Uterus (tissue), 4 donors: ENCODE results near the gene HHAT. TPM values are rescaled to one million over a fixed set of nuclear protein-coding genes. Genes with fewer than 3 reads are reported as not detected.

Experiments
- DNase-seq, 2 donors: peaks; one replicate each; pipeline ENCODE4 v3.0.0-alpha.2; 2019 to 2020
- H3K27ac ChIP-seq, 2 donors: fragments of 200-600 bp; sonication (generic); 1 replicate in 1 of 2; 2 replicates in 1 of 2; pipeline ENCODE4 v1.5.1; 2016 to 2018
- H3K27me3 ChIP-seq, 2 donors: fragments of 200-600 bp; sonication (generic); one replicate each; pipeline ENCODE4 v1.5.1; 2018 to 2019; ENCODE audit warnings: control low read depth in 1 of 2
- H3K36me3 ChIP-seq, 2 donors: fragments of 200-600 bp; sonication (generic); one replicate each; pipeline ENCODE4 v1.5.1; 2019; ENCODE audit warnings: control low read depth in 1 of 2
- H3K4me1 ChIP-seq, 2 donors: fragments of 200-600 bp; sonication (generic); one replicate each; pipeline ENCODE4 v1.5.1; 2018 to 2019; ENCODE audit warnings: control low read depth in 1 of 2
- H3K4me3 ChIP-seq, 2 donors: fragments of 200-600 bp; sonication (generic); 1 replicate in 1 of 2; 2 replicates in 1 of 2; pipeline ENCODE4 v1.5.1; 2018 to 2019; ENCODE audit warnings: mild to moderate bottlenecking in 1 of 2
- H3K9me3 ChIP-seq, 2 donors: fragments of 200-600 bp; sonication (generic); one replicate each; pipeline ENCODE4 v1.5.1; 2019; ENCODE audit warnings: control low read depth in 1 of 2
- POLR2A ChIP-seq, 2 donors: fragments of 450-650 bp; IDR thresholded peaks; one replicate each; pipeline ENCODE4 v1.6.1; 2016; ENCODE audit warnings: antibody characterized with exemption in 2 of 2, mild to moderate bottlenecking in 1 of 2, moderate library complexity in 1 of 2
- intact Hi-C: fragments of 100-400 bp; cut with DNase I; formaldehyde crosslinking; loops from one replicate; pipeline ENCODE4 v1.15.1; 2023; ENCODE audit warnings: low total_unique reads
- total RNA-seq, 4 donors: library from RNA; depleted of rRNA in 3 of 4; stranded (reverse); fragments of >200 nt in 3 of 4; gene quantifications; one replicate each; pipeline versions ENCODE4 v1.1.0 to v1.2.4, GENCODE V29; 2014 to 2023
- TF ChIP-seq, protein P1 (sequence below), 4 experiments: fragments of 200-600 bp in 2 of 4; fragments of 450-650 bp in 2 of 4; sonication (generic) in 2 of 4; IDR thresholded peaks; one replicate each; pipeline ENCODE4 v1.5.1; 2016 to 2019; ENCODE audit warnings: antibody characterized with exemption in 4 of 4, mild to moderate bottlenecking in 2 of 4, moderate library complexity in 1 of 4
- donor health status: DM: yes; HTN: yes; CAD: no.

Gene HHAT
- total RNA-seq, 4 donors from 2014 or later: 0.88 to 10.9 (median 3.4) TPM

GRCh38 chr1:210298296-210298695 lies 30.4 kb upstream of the HHAT start:
- Histone ChIP-seq H3K27ac (no peak overlapping the region), H3K27me3 (no peaks in the 10 kb centered on the region), H3K9me3 (no peaks in the 10 kb centered on the region), H3K36me3 (no peaks in the 10 kb centered on the region), H3K4me1 (peaks cover 0 to 17% of the 10 kb centered on the region in 2 donors), H3K4me3 (no peak overlapping the region)
- TF ChIP-seq, protein P1, sequence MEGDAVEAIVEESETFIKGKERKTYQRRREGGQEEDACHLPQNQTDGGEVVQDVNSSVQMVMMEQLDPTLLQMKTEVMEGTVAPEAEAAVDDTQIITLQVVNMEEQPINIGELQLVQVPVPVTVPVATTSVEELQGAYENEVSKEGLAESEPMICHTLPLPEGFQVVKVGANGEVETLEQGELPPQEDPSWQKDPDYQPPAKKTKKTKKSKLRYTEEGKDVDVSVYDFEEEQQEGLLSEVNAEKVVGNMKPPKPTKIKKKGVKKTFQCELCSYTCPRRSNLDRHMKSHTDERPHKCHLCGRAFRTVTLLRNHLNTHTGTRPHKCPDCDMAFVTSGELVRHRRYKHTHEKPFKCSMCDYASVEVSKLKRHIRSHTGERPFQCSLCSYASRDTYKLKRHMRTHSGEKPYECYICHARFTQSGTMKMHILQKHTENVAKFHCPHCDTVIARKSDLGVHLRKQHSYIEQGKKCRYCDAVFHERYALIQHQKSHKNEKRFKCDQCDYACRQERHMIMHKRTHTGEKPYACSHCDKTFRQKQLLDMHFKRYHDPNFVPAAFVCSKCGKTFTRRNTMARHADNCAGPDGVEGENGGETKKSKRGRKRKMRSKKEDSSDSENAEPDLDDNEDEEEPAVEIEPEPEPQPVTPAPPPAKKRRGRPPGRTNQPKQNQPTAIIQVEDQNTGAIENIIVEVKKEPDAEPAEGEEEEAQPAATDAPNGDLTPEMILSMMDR (IDR thresholded peaks at IDR 0.05): no peak
- TF ChIP-seq POLR2A (IDR thresholded peaks at IDR 0.05): no peak
- intact Hi-C loops: no loop called here
- no peak for DNase-seq

- H3K9me3 ChIP-seq: no peaks in the 10 kb centered on the region
- DNase-seq: no peak
- intact Hi-C loops: no loop called here
- TF ChIP-seq POLR2A (IDR thresholded peaks at IDR 0.05): no peak
- TF ChIP-seq, protein P1 (IDR thresholded peaks at IDR 0.05): no peak
- no peaks in the 10 kb centered on the region for H3K27me3 ChIP-seq
- peaks cover 0 to 12% of the 10 kb centered on the region in 2 donors for H3K4me1 ChIP-seq
- H3K27ac ChIP-seq: no peak overlapping the region
- no peaks in the 10 kb centered on the region for H3K36me3 ChIP-seq
- no peak overlapping the region for H3K4me3 ChIP-seq
These were observed 29.8 kb upstream of the HHAT start for GRCh38 chr1:210298936-210299335.

- Histone ChIP-seq H3K9me3 (no peaks in the 10 kb centered on the region), H3K27ac (no peak overlapping the region), H3K4me3 (no peak overlapping the region), H3K36me3 (no peaks in the 10 kb centered on the region), H3K27me3 (no peaks in the 10 kb centered on the region), H3K4me1 (peaks cover 0 to 7% of the 10 kb centered on the region in 2 donors)
- TF ChIP-seq, protein P1 (IDR thresholded peaks at IDR 0.05): no peak
- no peak for TF ChIP-seq POLR2A (IDR thresholded peaks at IDR 0.05)
- intact Hi-C loops: no loop called here
- DNase-seq: no peak
These were observed 29.2 kb upstream of the HHAT start for GRCh38 chr1:210299501-210299900.

GRCh38 chr1:210300923-210301614 lies 27.6 kb upstream of the HHAT start:
- Histone ChIP-seq H3K27me3 (no peaks in the 10 kb centered on the region), H3K4me3 (no peak overlapping the region), H3K36me3 (no peaks in the 10 kb centered on the region), H3K4me1 (no peaks in the 10 kb centered on the region), H3K9me3 (no peaks in the 10 kb centered on the region), H3K27ac (no peak overlapping the region)
- TF ChIP-seq POLR2A (IDR thresholded peaks at IDR 0.05): no peak
- TF ChIP-seq, protein P1 (IDR thresholded peaks at IDR 0.05): no peak
- intact Hi-C loops: no loop called here
- no peak for DNase-seq

- no peaks in the 10 kb centered on the region for H3K4me1 ChIP-seq
- no peak overlapping the region for H3K27ac ChIP-seq
- H3K4me3 ChIP-seq: no peak overlapping the region
- no peak for TF ChIP-seq POLR2A (IDR thresholded peaks at IDR 0.05)
- TF ChIP-seq, protein P1 (IDR thresholded peaks at IDR 0.05): no peak
- DNase-seq: no peak
- no peaks in the 10 kb centered on the region for H3K27me3 ChIP-seq
- H3K9me3 ChIP-seq: no peaks in the 10 kb centered on the region
- intact Hi-C loops: no loop called here
- no peaks in the 10 kb centered on the region for H3K36me3 ChIP-seq
These were observed 27.1 kb upstream of the HHAT start for GRCh38 chr1:210301615-210302000.
